Superior temporal gyrus (tissue), 1 donor: Measurements from ENCODE around the gene AKIRIN2.

Experiments used
- DNase-seq: peaks from one replicate; pipeline ENCODE4 v3.0.0-alpha.2; 2016; ENCODE audit errors: extremely low spot score

AKIRIN2 gene

GRCh38 chr6:87701676-87702588, at the start of gene AKIRIN2:
Gene AKIRIN2 (minus strand): TSS chr6:87702233. CDS start chr6:87701684, 549 bp downstream.
- peak; percentile 99 for DNase-seq

- no peak for DNase-seq
These were observed 45.6 kb upstream of the AKIRIN2 start for GRCh38 chr6:87747646-87748045.

GRCh38 chr6:87745966-87746721, 44.1 kb upstream of the AKIRIN2 start:
- DNase-seq = no peak

GRCh38 chr6:87743454-87743853, 41.4 kb upstream of the AKIRIN2 start:
- no peak for DNase-seq

GRCh38 chr6:87742106-87742505, 40.1 kb upstream of the AKIRIN2 start:
- no peak for DNase-seq

GRCh38 chr6:87741001-87741650, 39.1 kb upstream of the AKIRIN2 start:
- no peak for DNase-seq

GRCh38 chr6:87738744-87739143, 36.7 kb upstream of the AKIRIN2 start:
- DNase-seq = no peak

GRCh38 chr6:87738000-87738399, 36.0 kb upstream of the AKIRIN2 start:
- no peak for DNase-seq

- no peak for DNase-seq
These were observed 34.9 kb upstream of the AKIRIN2 start for GRCh38 chr6:87736809-87737540.

- peak; percentile 48 for DNase-seq
These were observed 30.0 kb upstream of the AKIRIN2 start for GRCh38 chr6:87731818-87732661.

- no peak for DNase-seq
These were observed 29.0 kb upstream of the AKIRIN2 start for GRCh38 chr6:87731080-87731479.

GRCh38 chr6:87729965-87730719, 28.1 kb upstream of the AKIRIN2 start:
- DNase-seq = no peak

GRCh38 chr6:87728706-87729105, 26.7 kb upstream of the AKIRIN2 start:
- no peak for DNase-seq

- no peak for DNase-seq
These were observed 23.2 kb upstream of the AKIRIN2 start for GRCh38 chr6:87724983-87725811.

- DNase-seq = peak; percentile 96
These were observed 21.4 kb upstream of the AKIRIN2 start for GRCh38 chr6:87723170-87724078.

- DNase-seq = no peak
These were observed 20.6 kb upstream of the AKIRIN2 start for GRCh38 chr6:87722540-87723169.

- no peak for DNase-seq
These were observed 19.3 kb upstream of the AKIRIN2 start for GRCh38 chr6:87721311-87721710.
